Stromal cell of bone marrow (primary cell): ENCODE measurements around the gene HIGD1B.

Experiments used
- DNase-seq: peaks from one replicate; pipeline ENCODE4 v3.0.0-alpha.2; 2012; ENCODE audit warnings: low read depth

HIGD1B gene

DNA sequence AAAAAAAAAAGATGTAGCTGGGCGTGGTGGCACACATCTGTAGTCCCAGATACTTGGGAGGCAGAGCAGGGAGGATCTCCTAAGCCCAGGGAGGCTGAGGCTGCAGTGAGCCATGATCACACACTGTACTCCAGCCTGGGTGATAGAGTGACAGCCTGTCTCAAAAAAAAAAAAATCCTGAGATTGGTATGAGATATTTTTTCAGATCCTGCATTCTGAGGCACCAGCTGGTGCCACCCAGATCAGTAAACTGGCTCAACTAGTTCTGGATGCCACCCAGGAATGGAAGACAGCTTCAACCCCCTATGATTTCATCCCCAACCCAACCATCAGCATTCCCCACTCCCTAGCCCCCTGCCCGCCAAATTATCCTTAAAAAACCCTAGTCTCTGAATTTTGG is 10.5 kb upstream of the HIGD1B start:
- DNase-seq: no peak

DNA sequence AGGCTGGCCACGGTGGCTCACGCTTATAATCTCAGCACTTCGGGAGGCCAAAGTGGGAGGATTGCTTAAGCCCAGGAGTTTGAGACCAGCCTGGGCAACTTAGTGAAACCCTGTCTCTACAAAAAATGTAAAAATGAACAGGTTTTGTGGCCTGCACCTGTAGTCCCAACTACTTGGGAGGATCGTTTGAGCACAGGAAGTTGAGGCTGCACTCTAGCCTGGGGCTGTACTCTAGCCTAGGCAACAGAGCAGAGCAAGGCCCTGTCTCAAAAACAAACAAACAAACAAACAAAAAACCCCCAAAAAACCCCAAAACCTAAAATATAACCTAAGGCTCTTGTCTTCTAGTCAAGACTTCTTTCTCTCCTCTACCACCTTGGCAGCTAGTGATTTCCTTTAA is 7.4 kb upstream of the HIGD1B start:
- DNase-seq: no peak

DNA sequence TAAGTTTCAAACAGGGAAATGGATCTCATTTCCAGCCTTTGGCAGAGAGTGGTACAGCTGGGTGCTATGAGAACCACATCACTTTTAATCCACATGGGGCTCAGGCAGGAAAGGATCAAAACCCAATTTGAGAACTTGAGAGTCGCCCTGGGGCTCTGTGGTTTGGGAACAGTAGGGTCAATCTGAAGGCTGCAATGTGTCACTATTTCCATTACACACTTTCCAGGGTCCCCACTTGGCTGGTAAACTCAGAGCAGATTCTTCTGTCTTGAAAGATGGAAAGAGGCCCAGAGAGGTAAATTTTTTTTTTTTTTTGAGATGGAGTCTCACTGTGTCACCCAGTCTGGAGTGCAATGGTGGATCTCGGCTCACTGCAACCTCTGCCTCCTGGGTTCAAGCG is 6.7 kb upstream of the HIGD1B start:
- DNase-seq: no peak

DNA sequence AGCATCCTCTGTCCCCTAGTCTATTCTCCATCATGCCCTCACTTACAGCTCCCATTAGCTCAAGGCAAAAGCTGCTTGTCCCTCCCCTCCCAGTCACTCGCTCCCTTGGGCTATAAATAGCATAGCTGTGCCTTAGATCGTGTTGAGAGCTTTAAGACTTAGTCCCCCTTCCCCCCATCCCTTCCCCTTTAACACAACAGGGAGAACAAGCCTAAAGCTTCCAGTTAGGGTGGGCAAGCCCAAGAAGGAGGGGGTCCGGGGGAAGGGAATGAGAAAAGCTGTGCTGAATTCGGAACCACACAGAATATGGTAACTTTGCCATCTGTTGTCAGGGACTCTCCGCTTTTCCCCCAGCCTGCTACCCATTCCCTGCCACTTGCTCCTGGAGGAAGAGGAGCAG is 4.9 kb upstream of the HIGD1B start:
- no peak for DNase-seq

DNA sequence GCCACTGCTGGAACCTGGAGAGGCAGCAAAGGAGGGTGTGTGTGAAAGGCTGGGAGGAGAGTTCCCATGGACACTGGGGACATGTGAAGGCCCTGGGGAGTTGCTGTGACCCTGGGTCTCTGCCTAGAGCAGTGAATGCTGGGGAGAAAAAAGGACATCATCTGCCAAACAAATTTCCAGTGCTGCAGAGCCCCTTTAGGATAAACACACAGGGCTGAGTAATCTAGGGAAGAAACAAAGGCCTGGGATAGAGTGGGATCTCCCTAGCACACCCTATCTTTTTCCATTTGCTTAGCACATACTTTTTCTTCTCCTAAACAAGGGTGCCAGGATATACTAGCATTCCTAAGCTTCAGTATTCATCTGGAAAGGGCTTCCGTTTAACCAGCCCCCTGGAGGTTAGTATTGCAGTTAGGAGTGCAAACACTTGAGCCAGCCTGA is 3.3 kb upstream of the HIGD1B start:
- no peak for DNase-seq

DNA sequence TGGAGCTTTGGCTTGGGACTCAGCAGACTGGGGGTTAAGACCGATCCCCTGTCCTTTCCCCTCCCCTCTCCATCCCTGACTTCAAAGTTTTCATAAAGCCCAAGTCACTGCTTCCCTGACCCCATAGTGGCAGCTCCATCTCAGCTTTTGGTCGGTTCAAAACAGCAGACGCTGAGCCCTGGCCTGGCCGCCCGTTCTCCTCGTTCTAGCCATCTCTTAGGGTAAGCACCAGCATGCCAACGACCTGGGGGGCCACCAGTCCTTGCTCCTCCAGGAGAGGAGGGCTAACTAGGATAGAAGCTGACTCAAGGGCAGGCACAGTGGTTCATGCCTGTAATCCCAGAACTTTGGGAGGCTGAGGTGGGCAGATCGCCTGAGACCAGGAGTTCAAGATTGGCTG is 1.5 kb upstream of the HIGD1B start:
- no peak for DNase-seq

DNA sequence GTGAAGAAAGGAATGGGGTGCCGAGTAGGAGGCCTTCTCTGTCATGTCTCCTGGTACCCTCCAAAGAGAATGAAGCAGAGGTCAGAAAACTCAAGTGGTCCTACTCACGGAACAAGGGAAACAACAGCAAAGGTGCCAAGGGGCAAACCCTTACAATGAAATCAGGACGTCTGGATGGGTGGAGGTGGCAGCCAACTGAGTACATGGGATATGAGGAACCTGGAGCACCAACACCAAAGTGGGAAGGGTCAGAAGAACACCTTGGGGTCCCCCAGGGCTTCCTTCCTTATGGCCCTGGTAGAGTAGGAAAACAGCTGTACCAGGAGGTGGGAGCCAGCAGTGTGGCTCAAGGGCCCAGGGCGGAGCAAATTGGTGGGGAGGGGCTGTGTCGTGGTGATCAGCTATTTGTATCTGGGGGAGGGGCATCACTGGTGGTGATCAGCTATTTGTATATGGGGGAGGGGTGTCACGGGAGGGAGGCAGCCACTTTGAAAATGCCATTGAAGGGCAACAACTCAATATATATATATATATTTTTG is 643 bp downstream of the HIGD1B start:
- DNase-seq: no peak

DNA sequence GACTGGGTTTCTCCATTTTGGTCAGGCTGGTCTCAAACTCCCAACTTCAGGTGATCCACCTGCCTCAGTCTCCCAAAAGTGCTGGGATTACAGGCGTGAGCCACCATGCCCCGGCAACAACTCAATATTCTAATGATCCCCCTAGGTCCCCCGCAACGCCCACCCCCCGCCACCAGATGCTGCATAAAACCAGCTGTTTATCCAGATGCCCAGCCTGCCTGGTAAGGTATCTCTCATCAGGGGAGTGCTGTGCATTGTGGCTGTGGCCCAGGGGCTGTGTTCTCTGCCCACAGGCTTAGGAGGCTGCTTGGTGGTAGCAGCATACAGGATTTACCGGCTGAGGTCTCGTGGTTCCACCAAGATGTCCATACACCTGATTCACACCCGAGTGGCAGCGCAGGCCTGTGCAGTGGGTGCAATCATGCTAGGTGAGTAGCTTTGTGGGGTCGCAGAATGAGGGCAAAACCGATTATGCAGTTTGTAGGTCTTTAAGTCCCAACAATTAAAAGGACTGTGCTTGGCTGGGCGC is 1.3 kb downstream of the HIGD1B start:
- no peak for DNase-seq

DNA sequence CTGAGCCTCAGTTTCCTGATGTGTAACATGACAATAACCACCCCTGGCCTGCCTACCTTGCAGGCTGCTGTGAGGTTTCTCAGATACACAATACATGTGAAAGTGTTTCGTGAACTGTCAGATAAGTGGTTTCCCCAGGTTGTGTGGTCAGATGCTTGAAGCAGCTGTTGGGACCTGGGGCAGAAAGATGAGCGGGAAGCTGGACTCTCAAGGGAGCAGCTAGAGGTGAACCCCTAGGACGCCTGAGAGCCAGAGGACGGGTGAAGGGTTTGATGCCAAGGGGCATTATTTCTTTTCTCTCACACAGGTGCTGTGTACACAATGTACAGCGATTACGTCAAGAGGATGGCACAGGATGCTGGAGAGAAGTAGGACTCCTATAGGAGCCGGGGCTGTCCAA is 2.3 kb downstream of the HIGD1B start:
- DNase-seq: no peak

DNA sequence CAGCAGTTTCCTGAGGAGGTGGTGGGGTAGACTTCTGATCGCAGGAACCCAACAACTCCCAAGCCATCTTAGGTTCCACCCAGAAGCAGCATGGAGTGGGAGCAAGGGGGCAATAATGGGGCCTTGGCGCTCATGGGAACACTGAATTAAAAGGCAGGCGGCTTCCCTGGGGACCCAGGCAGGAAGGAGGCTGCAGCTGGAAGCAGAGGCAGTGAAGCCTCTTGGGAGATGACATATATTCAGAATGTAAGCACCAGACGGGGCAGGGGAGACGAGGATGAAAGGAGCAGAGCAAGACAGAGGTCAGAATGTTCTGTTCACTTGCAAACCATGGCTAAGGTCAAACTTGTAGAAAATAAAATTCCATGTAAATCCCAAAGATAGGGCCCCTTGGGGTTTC is 2.9 kb downstream of the HIGD1B start:
- DNase-seq: no peak

DNA sequence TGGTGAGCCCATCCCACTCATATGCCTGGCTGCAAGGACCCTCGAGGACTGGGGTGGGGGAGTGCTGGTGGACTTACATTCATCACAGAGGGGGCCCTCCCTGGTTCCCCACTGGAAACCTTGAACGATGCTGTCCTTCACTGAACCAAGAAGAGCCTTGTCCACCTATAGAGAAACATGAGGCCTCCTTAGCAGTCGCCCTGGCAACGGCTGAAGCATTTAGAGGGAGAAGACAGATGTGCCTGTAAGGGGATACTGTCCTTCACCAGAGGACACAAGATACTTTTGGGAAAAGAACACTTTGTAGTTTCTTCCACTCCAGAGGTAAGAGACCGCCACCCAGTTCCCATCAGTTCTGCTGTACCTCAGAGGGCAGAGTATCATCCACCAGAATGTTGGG is 6.5 kb downstream of the HIGD1B start:
- DNase-seq: no peak

DNA sequence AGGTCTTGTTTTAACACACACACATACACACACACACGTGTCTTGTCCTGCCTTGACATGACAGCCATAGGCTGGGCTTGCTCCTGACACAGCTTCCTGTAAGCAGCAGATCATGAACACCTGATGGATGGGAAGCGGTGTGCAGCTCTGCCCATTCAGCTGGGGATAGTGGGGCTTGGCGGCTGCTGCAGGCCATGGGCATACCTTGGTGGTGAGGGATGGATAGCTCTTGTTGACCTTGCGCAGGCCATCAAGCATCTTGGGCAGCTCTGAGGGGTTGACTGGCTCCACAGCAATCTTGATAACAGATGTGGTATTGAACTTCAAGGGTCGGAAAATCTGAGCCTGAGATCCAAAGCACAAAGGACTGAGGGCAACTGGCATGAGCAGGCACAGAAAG is 12.0 kb downstream of the HIGD1B start:
- no peak for DNase-seq

DNA sequence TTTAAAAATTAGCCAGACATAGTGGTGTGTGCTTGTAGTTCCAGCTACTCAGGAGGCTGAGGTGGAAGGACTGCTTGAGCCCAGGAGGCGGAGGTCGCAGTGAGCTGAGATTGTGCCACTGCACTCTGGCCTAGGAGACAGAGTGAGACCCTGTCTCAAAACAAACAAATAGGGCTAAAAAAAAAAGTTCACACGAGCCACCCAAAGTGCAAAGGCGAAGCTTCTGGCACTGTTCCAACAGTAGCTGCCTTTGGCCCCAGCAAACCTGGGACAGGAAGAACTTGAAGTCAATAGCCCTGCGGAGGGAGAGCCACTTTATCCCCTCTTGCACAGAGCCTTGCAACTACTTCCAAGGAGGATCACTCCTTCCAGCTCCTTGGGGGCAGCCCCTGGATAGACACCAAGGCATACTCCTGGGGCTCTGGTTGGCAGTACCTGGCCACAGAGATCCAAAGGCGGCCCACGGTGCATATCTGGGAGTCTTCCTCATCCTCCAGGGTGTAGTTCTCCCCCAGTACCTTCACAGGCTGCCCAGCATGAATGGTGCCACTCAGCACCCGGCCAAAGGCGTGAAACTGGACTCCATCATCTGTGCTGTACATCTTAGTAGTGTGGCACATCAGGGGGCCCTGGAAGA is 14.7 kb downstream of the HIGD1B start:
- no peak for DNase-seq

DNA sequence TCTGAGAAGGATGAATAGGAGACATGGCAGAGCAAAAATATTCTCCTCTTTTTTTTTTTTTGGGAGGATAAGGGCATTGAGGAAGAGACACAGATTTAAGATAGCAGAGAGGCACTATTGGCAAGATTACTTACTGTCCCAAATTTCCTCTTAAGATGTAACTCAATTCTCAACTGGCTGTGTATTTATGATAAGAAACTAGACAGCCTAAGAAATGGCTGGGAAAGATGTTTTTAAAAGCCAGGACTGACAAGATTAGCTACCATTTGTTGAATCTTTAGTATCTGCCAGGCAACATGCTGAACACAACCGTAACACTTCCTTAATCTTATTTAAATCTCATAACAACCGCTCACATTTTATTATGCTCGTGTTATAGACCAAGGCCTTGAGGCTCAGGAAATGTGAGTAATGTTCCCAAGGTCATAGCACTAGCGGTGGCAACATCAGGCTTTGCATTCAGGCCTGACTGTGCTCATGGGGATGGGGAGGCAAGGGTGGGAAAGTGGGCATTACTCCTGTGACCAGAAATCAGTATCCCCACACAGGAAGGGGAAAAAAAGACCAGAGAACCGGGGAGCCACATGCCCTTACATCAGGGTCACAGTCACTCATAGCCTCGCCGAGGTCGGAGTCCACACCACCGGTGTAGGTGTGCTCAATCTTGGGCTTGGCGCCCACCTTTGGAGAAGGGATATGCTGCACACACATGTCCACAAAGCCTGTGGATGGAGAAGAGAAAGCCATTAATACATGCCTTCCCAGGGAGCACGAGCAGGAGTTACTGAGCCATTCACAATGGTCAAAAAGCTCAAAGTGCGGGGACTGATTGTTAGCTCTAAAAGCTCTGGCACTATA is 15.6 kb downstream of the HIGD1B start:
- no peak for DNase-seq

DNA sequence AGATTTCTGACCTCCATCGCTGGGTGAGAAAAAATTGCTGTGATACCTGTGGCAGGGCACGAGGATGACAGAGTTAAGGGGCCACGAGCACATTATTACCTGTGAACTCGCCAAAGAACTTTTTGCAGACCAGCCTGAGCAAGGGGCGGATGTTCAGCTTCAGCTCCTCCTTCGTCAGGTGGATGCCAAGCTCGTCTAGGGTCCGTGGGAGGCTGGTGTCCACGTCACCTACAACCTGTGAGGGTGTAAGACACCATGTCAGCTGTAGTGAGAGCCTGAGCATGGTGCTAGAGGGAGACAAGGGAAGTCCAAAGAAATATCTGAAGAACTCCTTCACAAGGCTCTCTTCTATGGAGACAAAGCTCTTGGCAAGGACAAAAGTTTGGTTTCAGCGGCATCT is 17.1 kb downstream of the HIGD1B start:
- DNase-seq: no peak

DNA sequence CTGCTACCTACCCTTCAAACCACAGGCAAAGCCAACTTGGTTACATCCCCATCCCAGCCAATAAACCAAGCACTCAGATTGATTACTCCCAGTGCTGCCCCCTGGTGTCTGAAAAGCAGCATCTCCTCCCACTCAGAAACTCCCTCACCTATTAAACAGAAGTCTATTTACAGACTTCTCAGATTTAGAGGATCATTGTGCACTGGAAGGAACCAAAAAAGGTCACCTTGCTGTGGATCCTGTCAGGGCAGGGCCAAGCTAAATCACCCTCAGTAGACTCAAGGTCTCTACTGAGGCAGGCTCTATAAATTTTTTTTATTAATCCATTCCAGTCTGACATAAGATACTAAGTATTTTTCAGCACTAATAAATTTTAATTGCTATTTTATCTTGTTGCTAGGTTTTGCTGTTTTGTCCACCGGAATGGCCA is 17.6 kb downstream of the HIGD1B start:
- DNase-seq: peak; percentile 50

DNA sequence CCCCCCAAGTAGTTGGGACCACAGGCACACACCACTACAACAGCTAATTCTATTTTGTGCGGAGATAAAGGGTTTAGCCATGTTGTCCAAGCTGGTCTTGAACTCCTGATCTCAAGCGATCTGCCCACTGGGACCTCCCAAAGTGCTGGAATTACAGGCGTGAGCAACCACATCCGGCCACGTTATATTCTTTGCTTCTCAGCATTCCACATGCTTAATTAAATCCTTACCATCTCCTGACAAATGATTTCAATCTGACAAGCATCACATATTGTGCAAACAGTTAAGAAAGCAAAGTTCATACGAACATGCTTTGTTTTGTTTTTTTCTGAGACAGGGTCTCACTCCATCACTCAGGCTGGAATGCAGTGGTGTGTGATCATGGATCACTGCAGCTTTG is 18.2 kb downstream of the HIGD1B start:
- no peak for DNase-seq

DNA sequence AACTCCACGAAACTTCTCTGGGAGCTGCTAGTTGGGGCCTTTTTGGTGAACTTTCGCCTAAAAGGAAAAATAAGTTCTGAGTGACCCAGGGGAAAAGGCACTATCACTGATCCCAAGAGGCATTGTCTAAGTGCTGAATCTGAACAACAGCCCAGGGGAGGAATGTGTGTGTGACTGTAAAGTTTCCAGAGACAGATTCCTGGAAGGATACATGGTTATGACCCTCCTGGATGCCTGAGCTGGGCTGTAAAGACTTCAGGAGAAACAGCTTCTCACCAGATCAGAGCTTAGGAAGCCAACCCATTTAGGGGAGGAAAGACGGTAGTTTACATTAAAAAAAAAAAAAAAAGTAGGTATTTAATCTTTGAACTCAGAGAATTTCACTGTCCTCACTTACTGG is 20.2 kb downstream of the HIGD1B start:
- DNase-seq: no peak

DNA sequence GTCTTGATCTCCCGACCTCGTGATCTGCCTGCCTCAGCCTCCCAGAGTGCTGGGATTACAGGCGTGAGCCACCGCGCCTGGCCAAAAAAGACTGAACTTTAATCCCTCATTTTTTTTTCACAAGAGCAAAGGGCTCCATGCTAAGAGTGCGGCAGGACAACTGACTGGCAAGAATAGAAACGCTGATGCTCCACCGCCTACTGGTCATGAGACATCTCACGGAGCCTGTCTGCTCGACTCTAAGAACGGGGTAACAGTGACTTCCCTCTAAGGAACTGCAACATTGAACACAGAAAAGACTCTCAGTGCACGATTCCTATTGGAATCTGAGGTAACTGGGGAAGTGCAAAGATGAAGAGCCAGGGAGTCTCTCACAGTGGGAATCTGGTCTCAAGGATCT is 23.9 kb downstream of the HIGD1B start:
- no peak for DNase-seq

DNA sequence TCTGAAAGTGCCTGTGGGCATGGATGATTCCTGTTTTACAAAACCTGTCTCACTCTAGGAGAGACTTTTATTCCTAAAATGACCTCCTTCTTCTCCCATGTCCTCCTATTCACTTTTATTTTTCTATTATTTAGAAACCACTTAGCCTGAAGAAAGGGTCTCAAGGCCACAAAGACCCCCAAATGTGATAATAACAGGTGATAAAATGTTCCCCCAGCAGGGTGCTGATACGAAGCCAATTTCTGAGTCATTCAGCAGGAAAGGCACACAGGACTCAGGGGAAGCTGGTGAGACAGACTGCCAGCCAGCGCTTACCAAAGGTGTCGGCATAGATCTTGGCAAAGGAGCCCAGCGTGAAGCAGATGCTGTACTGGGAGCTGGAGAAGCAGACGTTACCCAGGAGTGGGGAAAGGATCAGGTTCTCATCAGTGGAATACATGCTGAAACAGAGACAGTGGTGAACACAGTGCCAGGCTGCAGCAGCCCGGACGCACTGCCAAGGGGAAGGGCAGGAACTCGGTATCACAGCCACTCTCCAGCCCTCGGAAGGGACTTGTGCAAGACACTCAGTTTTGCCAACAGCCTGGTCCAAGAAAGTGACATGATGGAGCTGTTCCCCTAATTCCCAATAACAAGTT is 24.6 kb downstream of the HIGD1B start:
- DNase-seq: no peak

DNA sequence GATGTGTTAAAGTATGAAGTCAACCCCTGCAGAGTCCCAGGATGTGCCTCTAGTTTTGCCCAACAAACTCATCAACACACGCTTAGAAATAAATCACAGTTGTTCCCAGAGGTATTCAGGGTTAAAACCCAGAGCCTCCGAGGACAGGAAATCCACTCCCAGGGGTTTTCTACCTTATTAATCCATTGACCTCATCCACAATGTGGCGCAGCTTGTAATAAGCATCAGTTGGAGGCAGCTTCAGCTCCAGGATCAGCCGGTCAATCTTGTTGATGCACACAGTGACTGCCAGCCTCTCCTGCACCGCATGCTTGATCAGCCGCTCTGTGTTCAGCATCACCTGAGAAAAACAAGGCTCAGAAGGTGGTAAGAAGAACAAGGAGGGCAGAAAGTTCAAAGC is 28.1 kb downstream of the HIGD1B start:
- no peak for DNase-seq

DNA sequence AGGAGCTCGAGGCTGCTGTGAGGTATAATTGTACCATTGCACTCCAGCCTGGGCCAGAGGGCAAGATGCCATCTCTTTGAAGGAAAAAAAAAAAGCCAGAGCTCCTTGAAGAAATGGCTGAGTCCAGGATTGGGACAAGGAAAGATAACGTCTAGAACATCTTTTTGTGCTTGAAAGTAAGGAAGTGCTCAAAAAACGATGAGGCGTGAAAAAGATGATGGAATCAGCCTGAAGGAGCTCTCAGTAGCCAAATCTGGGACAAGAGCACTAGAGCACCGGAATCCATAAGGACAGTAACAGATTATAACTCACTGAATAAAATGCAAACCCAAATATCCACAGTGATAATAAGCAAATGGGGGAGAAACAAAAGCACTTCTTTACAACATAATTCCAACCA is 29.4 kb downstream of the HIGD1B start:
- no peak for DNase-seq
